ENCODE data around the gene AOX1.

AOX1 gene

DNA sequence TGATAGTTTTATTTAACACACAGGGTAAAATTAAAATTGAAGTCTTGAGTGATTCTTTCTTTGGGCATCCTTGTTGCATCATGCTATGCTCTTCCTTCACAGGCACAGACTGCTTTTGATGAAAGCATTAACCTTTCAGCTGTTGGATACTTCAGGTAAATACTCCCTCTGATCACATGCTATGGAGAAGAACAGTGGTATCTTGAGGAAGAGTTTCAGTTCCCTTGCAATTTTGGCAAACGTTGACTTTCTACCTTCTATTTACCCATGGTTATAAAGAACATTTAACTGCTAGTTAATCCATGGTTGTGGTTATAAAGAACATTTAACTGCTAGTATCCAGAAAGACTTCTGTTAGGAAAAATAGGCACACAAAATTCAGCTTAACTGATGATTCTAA is 75.7 kb downstream of the AOX1 start:
- TF ChIP-seq, protein P1, sequence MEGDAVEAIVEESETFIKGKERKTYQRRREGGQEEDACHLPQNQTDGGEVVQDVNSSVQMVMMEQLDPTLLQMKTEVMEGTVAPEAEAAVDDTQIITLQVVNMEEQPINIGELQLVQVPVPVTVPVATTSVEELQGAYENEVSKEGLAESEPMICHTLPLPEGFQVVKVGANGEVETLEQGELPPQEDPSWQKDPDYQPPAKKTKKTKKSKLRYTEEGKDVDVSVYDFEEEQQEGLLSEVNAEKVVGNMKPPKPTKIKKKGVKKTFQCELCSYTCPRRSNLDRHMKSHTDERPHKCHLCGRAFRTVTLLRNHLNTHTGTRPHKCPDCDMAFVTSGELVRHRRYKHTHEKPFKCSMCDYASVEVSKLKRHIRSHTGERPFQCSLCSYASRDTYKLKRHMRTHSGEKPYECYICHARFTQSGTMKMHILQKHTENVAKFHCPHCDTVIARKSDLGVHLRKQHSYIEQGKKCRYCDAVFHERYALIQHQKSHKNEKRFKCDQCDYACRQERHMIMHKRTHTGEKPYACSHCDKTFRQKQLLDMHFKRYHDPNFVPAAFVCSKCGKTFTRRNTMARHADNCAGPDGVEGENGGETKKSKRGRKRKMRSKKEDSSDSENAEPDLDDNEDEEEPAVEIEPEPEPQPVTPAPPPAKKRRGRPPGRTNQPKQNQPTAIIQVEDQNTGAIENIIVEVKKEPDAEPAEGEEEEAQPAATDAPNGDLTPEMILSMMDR (IDR thresholded peaks at IDR 0.05; ENCODE audit: low read length, missing control alignments): no peak
- no peak overlapping the region for H3K4me3 ChIP-seq (replicated peaks; ENCODE audit: low read depth, low read length)
- DNase-seq (ENCODE audit: low read depth): no peak

DNA sequence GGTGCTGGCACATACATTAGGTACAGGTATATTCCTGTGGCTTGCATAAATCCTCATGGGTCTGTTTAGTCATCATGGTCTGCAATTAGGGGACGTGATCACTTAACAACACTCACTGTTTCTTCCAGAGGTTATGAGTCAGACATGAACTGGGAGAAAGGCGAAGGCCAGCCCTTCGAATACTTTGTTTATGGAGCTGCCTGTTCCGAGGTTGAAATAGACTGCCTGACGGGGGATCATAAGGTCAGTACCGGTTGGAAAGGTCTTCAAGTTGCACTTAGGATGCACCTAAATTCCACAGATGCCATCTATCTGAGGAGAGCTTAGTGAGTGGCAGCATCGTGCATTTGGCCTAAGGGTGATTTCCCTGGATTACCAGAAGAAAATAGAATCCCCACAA is 76.9 kb downstream of the AOX1 start:
- TF ChIP-seq, protein P1 (IDR thresholded peaks at IDR 0.05; ENCODE audit: low read length, missing control alignments): no peak
- no peak overlapping the region for H3K4me3 ChIP-seq (replicated peaks; ENCODE audit: low read depth, low read length)
- DNase-seq (ENCODE audit: low read depth): peak; percentile 44

- no peak overlapping the region for H3K4me3 ChIP-seq (replicated peaks; ENCODE audit: low read depth, low read length)
- TF ChIP-seq, protein P1 (IDR thresholded peaks at IDR 0.05; ENCODE audit: low read length, missing control alignments): no peak
- no peak for DNase-seq (ENCODE audit: low read depth)
These were observed 79.1 kb downstream of the AOX1 start for GRCh38 chr2:200664770-200665494.

GRCh38 chr2:200665626-200666453 is 80.0 kb downstream of the AOX1 start:
- TF ChIP-seq, protein P1 (IDR thresholded peaks at IDR 0.05; ENCODE audit: low read length, missing control alignments): no peak
- DNase-seq (ENCODE audit: low read depth): no peak

GRCh38 chr2:200667413-200667812 is 81.6 kb downstream of the AOX1 start:
- TF ChIP-seq, protein P1 (IDR thresholded peaks at IDR 0.05; ENCODE audit: low read length, missing control alignments): no peak
- H3K4me3 ChIP-seq (replicated peaks; ENCODE audit: low read depth, low read length): no peak overlapping the region
- no peak for DNase-seq (ENCODE audit: low read depth)

More at GRCh38 chr2:200665626-200666453, 80.0 kb downstream of the AOX1 start:
- no peak overlapping the region for H3K4me3 ChIP-seq (replicated peaks; ENCODE audit: low read depth, low read length)

- no peak for DNase-seq (ENCODE audit: low read depth)
- H3K4me3 ChIP-seq (replicated peaks; ENCODE audit: low read depth, low read length): no peak overlapping the region
- TF ChIP-seq, protein P1 (IDR thresholded peaks at IDR 0.05; ENCODE audit: low read length, missing control alignments): no peak
These were observed 82.7 kb downstream of the AOX1 start for GRCh38 chr2:200668478-200668877.

Measured in fibroblast of pulmonary artery (primary cell).